Measurements from ENCODE around the gene KIF9. TPM values are rescaled to one million over a fixed set of nuclear protein-coding genes. Genes with fewer than 3 reads are reported as not detected.
"Not testable (repeated sequence)": the region's sequence is repeated elsewhere in the genome, so short reads cannot be mapped to it uniquely, and the experiment has no call there.

KIF9 gene
- total RNA-seq, 1 donor from 2014 or later: 6.9 TPM

DNA sequence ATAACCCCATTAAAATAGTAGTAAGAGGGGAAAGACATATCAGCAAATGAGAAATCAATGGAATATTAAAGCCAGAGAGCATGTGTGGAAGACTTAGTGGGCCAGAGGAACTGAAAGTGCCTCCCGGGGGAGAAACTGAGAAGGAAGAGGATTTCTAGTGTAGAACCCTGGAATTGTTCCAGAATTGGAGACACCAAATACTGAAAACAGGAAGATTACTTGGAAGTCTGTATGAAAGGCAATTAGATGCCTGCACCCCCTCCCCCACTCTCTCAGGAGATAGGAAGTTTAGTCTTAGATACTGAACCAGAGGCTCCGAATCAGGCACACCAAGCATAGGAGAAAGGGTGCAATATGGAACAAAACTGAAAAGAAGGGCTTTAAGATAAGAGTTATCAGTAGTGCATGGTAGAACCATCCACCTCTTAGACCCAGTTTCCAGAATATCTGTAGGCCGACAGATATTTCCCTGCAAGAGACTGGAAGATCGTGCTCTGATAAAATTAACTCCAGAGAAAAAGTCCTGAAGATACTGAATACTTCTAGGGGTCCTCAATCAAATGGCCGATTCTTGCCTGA, 32.6 kb upstream of the KIF9 start:
- no peak overlapping the region for H3K4me3 ChIP-seq
- intact Hi-C loops (cut with DNase I): no loop called here
- ATAC-seq: peak; percentile 60

GRCh38 chr3:47314056-47314764, 31.6 kb upstream of the KIF9 start:
- DNase-seq: no peak
- ATAC-seq: no peak
- Histone ChIP-seq H3K27ac (no peak overlapping the region), H3K27me3 (no peaks in the 10 kb centered on the region), H3K4me3 (no peak overlapping the region), H3K4me1 (peaks cover 29% of the 10 kb centered on the region), H3K9me3 (no peaks in the 10 kb centered on the region), H3K36me3 (peaks cover 5% of the 10 kb centered on the region)
- TF ChIP-seq, protein P1, sequence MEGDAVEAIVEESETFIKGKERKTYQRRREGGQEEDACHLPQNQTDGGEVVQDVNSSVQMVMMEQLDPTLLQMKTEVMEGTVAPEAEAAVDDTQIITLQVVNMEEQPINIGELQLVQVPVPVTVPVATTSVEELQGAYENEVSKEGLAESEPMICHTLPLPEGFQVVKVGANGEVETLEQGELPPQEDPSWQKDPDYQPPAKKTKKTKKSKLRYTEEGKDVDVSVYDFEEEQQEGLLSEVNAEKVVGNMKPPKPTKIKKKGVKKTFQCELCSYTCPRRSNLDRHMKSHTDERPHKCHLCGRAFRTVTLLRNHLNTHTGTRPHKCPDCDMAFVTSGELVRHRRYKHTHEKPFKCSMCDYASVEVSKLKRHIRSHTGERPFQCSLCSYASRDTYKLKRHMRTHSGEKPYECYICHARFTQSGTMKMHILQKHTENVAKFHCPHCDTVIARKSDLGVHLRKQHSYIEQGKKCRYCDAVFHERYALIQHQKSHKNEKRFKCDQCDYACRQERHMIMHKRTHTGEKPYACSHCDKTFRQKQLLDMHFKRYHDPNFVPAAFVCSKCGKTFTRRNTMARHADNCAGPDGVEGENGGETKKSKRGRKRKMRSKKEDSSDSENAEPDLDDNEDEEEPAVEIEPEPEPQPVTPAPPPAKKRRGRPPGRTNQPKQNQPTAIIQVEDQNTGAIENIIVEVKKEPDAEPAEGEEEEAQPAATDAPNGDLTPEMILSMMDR (IDR thresholded peaks at IDR 0.05): no peak
- intact Hi-C loops (cut with DNase I): no loop called here

More for the DNA sequence above, 32.6 kb upstream of the KIF9 start:
- TF ChIP-seq, protein P1 (IDR thresholded peaks at IDR 0.05): no peak
- no peaks in the 10 kb centered on the region for H3K27me3 ChIP-seq
- peaks cover 12% of the 10 kb centered on the region for H3K36me3 ChIP-seq
- no peak for DNase-seq
- H3K9me3 ChIP-seq: no peaks in the 10 kb centered on the region
- no peak overlapping the region for H3K27ac ChIP-seq
- H3K4me1 ChIP-seq: peaks cover 29% of the 10 kb centered on the region

DNA sequence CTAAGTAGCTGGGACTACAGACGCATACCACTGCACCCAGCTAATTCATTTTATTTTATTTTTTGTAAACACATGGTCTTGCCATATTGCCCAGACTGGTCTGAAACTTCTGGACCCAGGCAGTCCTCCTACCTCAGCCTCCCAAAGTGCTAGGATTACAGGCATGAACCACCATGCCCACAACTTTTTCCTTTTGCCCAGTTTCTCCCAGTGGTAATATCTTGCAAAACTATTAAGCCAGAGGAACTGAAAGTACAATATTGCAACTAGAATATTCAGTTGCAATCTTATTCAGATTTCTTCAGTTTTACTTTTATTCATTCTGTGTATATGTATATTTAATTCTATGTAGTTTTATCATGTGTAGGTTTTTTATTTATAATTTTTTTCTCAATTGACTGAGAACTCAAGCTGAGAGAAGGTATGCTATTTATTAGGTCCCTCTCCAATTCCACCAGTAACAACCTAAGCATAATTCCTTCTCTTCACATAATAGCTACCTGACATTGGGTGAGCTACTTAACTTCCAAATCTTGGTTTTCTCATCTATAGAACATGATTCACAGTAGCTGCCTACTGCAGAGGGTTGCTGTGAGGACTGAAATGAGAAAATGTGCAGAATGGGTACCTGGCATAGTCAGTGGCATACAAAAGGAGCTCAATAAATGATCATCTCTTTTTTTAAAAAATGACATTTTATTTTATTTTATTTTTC, 30.9 kb upstream of the KIF9 start:
- ATAC-seq: peak; percentile 46
- TF ChIP-seq, protein P1 (IDR thresholded peaks at IDR 0.05): no peak
- Histone ChIP-seq H3K36me3 (peaks cover 4% of the 10 kb centered on the region), H3K27me3 (no peaks in the 10 kb centered on the region), H3K27ac (no peak overlapping the region), H3K4me1 (peaks cover 24% of the 10 kb centered on the region), H3K9me3 (no peaks in the 10 kb centered on the region), H3K4me3 (no peak overlapping the region)
- DNase-seq: no peak
- intact Hi-C loops (cut with DNase I): no loop called here

GRCh38 chr3:47310391-47310790, 27.8 kb upstream of the KIF9 start:
- H3K27me3 ChIP-seq: no peaks in the 10 kb centered on the region
- H3K9me3 ChIP-seq: no peaks in the 10 kb centered on the region
- H3K36me3 ChIP-seq: peaks cover 4% of the 10 kb centered on the region
- no peak overlapping the region for H3K27ac ChIP-seq
- intact Hi-C loops (cut with DNase I): no loop called here
- peaks cover 13% of the 10 kb centered on the region for H3K4me1 ChIP-seq
- DNase-seq (no peak), ATAC-seq (no peak)
- H3K4me3 ChIP-seq: no peak overlapping the region
- TF ChIP-seq, protein P1 (IDR thresholded peaks at IDR 0.05): no peak

DNA sequence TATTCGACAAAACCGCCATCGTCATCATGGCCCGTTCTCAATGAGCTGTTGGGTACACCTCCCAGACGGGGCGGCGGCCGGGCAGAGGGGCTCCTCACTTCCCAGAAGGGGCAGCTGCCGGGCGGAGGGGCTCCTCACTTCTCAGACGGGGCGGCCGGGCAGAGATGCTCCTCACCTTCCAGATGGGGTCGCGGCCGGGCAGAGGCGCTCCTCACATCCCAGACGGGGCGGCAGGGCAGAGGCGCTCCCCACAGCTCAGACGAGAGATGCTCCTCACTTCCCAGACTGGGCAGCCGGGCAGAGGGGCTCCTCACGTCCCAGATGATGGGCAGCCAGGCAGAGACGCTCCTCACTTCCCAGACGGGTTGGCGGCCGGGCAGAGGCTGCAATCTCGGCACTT, 26.6 kb upstream of the KIF9 start:
- H3K4me3 ChIP-seq; H3K36me3 ChIP-seq; H3K27me3 ChIP-seq; H3K27ac ChIP-seq; H3K9me3 ChIP-seq; intact Hi-C loops (cut with DNase I); ATAC-seq; H3K4me1 ChIP-seq; DNase-seq: not testable (repeated sequence)

DNA sequence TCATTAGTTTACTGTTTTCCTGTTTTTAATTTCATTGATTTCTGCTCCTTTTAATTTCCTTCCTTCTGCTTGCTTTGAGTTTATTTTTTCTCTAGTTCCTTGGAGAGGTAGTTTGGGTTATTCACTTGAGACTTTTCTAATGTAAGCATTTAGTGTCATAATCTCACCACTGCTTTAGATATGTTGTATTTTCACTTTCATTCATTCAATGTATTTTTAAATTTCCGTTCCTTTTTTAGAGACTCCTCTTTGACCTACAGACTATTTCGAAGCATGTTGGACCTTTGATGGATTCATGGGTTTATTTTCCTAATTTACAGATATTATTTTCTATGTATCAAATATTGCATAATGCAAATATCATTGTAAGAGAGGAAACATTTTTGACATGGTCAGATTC, 23.4 kb upstream of the KIF9 start:
- TF ChIP-seq, protein P1 (IDR thresholded peaks at IDR 0.05): no peak
- ATAC-seq: no peak
- Histone ChIP-seq H3K27ac (no peak overlapping the region), H3K4me3 (no peak overlapping the region), H3K4me1 (no peaks in the 10 kb centered on the region), H3K36me3 (peaks cover 29% of the 10 kb centered on the region), H3K27me3 (no peaks in the 10 kb centered on the region), H3K9me3 (no peaks in the 10 kb centered on the region)
- intact Hi-C loops (cut with DNase I): no loop called here
- no peak for DNase-seq

All from upper lobe of right lung (tissue), 1 donor.